Activated CD4-positive, alpha-beta T cell treated with anti-CD3 and anti-CD28 coated beads for 36 hours (primary cell): ENCODE results near the gene MAP1B. TPM values are rescaled to one million over a fixed set of nuclear protein-coding genes. Genes with fewer than 3 reads are reported as not detected.
"Not testable (repeated sequence)": the region's sequence is repeated elsewhere in the genome, so short reads cannot be mapped to it uniquely, and the experiment has no call there.

Experiments used
- ATAC-seq: fragments of 200-7000 bp; cut with Tn5 transposase; one replicate; pipeline ENCODE4 v1.10.0; 2021; ENCODE audit warnings: mild to moderate bottlenecking, moderate library complexity
- CTCF ChIA-PET: fragments of 350-600 bp; sonication (Branson Sonifier 250); formaldehyde crosslinking; loops from one replicate; lab custom pipeline; 2021; ENCODE audit warnings: antibody characterized with exemption; lab: Charles Lee
- POLR2A ChIA-PET: fragments of 350-600 bp; sonication (Branson Sonifier 250); formaldehyde crosslinking; loops from one replicate; lab custom pipeline; 2021; ENCODE audit warnings: antibody characterized with exemption, inconsistent platforms; lab: Charles Lee
- DNase-seq: peaks from one replicate; pipeline ENCODE4 v3.0.0-alpha.2; 2020
- H3K27ac Mint-ChIP-seq: one replicate; pipeline ENCODE4 v1.8.0; 2021; ENCODE audit warnings: mixed read lengths
- H3K27me3 Mint-ChIP-seq: one replicate; pipeline ENCODE4 v1.8.0; 2021; ENCODE audit warnings: mixed read lengths
- H3K36me3 Mint-ChIP-seq: one replicate; pipeline ENCODE4 v1.8.0; 2021; ENCODE audit warnings: low read depth, mixed read lengths
- H3K4me1 Mint-ChIP-seq: one replicate; pipeline ENCODE4 v1.8.0; 2021; ENCODE audit warnings: mixed read lengths
- H3K4me3 Mint-ChIP-seq: one replicate; pipeline ENCODE4 v1.8.0; 2021; ENCODE audit warnings: mild to moderate bottlenecking, moderate library complexity, mixed read lengths
- H3K9me3 Mint-ChIP-seq: one replicate; pipeline ENCODE4 v1.8.0; 2021; ENCODE audit warnings: low read depth, mixed read lengths
- intact Hi-C, 2 experiments: fragments of 100-400 bp; cut with DNase I in 1 of 2; cut with micrococcal nuclease in 1 of 2; formaldehyde crosslinking; loops; one replicate each; pipeline versions ENCODE4 v1.14.2 to v1.15.1; 2022 to 2024; cut with DNase I, micrococcal nuclease
- total RNA-seq, 2 experiments: library from RNA; stranded (reverse); gene quantifications; one replicate each; pipeline ENCODE4 v1.2.3, GENCODE V29; 2021

The MAP1B gene
- total RNA-seq, 2 experiments from 2014 or later, result 0.16 to 0.26 TPM

- H3K9me3 Mint-ChIP-seq, result no peaks in the 10 kb centered on the region
- no peak overlapping the region for H3K4me3 Mint-ChIP-seq
- intact Hi-C loops, result no loop called here
- POLR2A ChIA-PET, result no interaction called here
- H3K27ac Mint-ChIP-seq, result no peak overlapping the region
- ATAC-seq (peak; percentile 23), DNase-seq (no peak)
- CTCF ChIA-PET, result interaction anchor here (0.5 to 1.0 kb wide), 2 partner anchors 21 to 148 kb away, joined by 3 to 4 read pairs; no protein-coding TSS in a partner anchor
- H3K36me3 Mint-ChIP-seq, result no peaks in the 10 kb centered on the region
- peaks cover 7% of the 10 kb centered on the region for H3K4me1 Mint-ChIP-seq
- peaks cover 41% of the 10 kb centered on the region for H3K27me3 Mint-ChIP-seq
Observed at GRCh38 chr5:72167257-72167656, 60.0 kb downstream of the MAP1B start.

- POLR2A ChIA-PET, result no interaction called here
- CTCF ChIA-PET, result interaction anchor here (0.5 kb wide), 1 partner anchor 20 kb away, joined by 3 read pairs; no protein-coding TSS in a partner anchor
- Mint-ChIP-seq H3K4me3 (no peak overlapping the region), H3K4me1 (peaks cover 7% of the 10 kb centered on the region), H3K9me3 (no peaks in the 10 kb centered on the region), H3K27ac (no peak overlapping the region), H3K27me3 (peaks cover 39% of the 10 kb centered on the region), H3K36me3 (no peaks in the 10 kb centered on the region)
- no peak for DNase-seq
- no peak for ATAC-seq
- intact Hi-C loops, result no loop called here
Observed at GRCh38 chr5:72167804-72168203, 60.5 kb downstream of the MAP1B start.

GRCh38 chr5:72170101-72170500 lies 62.8 kb downstream of the MAP1B start:
- H3K9me3 Mint-ChIP-seq, result no peaks in the 10 kb centered on the region
- H3K4me3 Mint-ChIP-seq, result no peak overlapping the region
- intact Hi-C loops, result no loop called here
- ATAC-seq, result no peak
- peaks cover 33% of the 10 kb centered on the region for H3K27me3 Mint-ChIP-seq
- no peak for DNase-seq
- CTCF ChIA-PET, result interaction anchor here (0.8 kb wide), 1 partner anchor 64 kb away, joined by 3 read pairs; no protein-coding TSS in a partner anchor
- H3K27ac Mint-ChIP-seq, result no peak overlapping the region
- no peaks in the 10 kb centered on the region for H3K36me3 Mint-ChIP-seq
- POLR2A ChIA-PET, result no interaction called here
- peaks cover 7% of the 10 kb centered on the region for H3K4me1 Mint-ChIP-seq

GRCh38 chr5:72171181-72171580 lies 63.9 kb downstream of the MAP1B start:
- POLR2A ChIA-PET, H3K27ac Mint-ChIP-seq, ATAC-seq, DNase-seq, H3K36me3 Mint-ChIP-seq, CTCF ChIA-PET, H3K9me3 Mint-ChIP-seq, H3K4me3 Mint-ChIP-seq, H3K4me1 Mint-ChIP-seq, intact Hi-C loops: not testable (repeated sequence)
- H3K27me3 Mint-ChIP-seq, result peaks cover 39% of the 10 kb centered on the region

GRCh38 chr5:72171667-72172066 lies 64.4 kb downstream of the MAP1B start:
- Mint-ChIP-seq H3K4me3 (no peak overlapping the region), H3K27ac (no peak overlapping the region), H3K4me1 (peaks cover 6% of the 10 kb centered on the region), H3K9me3 (no peaks in the 10 kb centered on the region), H3K27me3 (peaks cover 37% of the 10 kb centered on the region), H3K36me3 (no peaks in the 10 kb centered on the region)
- peak; percentile 96 for ATAC-seq
- intact Hi-C loops, result no loop called here
- ChIA-PET POLR2A (no interaction called here), CTCF (no interaction called here)
- peak; percentile 57 for DNase-seq

- Mint-ChIP-seq H3K36me3 (no peaks in the 10 kb centered on the region), H3K4me1 (peaks cover 3% of the 10 kb centered on the region), H3K9me3 (no peaks in the 10 kb centered on the region), H3K4me3 (no peak overlapping the region), H3K27ac (no peak overlapping the region), H3K27me3 (peaks cover 31% of the 10 kb centered on the region)
- DNase-seq (no peak), ATAC-seq (no peak)
- intact Hi-C loops, result no loop called here
- CTCF ChIA-PET, result interaction anchor here (0.7 kb wide), 1 partner anchor 53 kb away, joined by 3 read pairs; no protein-coding TSS in a partner anchor
- POLR2A ChIA-PET, result interaction anchor here (0.6 kb wide), 1 partner anchor 400 kb away, joined by 3 read pairs; no protein-coding TSS in a partner anchor
Observed at GRCh38 chr5:72172786-72173185, 65.5 kb downstream of the MAP1B start.

- intact Hi-C loops, result no loop called here
- H3K4me3 Mint-ChIP-seq, result no peak overlapping the region
- H3K36me3 Mint-ChIP-seq, result no peaks in the 10 kb centered on the region
- no peak for ATAC-seq
- no peaks in the 10 kb centered on the region for H3K4me1 Mint-ChIP-seq
- CTCF ChIA-PET, result no interaction called here
- no peak overlapping the region for H3K27ac Mint-ChIP-seq
- no peaks in the 10 kb centered on the region for H3K9me3 Mint-ChIP-seq
- peaks cover 30% of the 10 kb centered on the region for H3K27me3 Mint-ChIP-seq
- no peak for DNase-seq
- POLR2A ChIA-PET, result no interaction called here
Observed at GRCh38 chr5:72177538-72177937, 70.3 kb downstream of the MAP1B start.

- Mint-ChIP-seq H3K9me3 (no peaks in the 10 kb centered on the region), H3K27me3 (peaks cover 34% of the 10 kb centered on the region), H3K4me3 (no peak overlapping the region), H3K36me3 (no peaks in the 10 kb centered on the region), H3K27ac (no peak overlapping the region), H3K4me1 (no peaks in the 10 kb centered on the region)
- DNase-seq (no peak), ATAC-seq (no peak)
- POLR2A ChIA-PET, result no interaction called here
- intact Hi-C loops, result no loop called here
- CTCF ChIA-PET, result no interaction called here
Observed at GRCh38 chr5:72179028-72179815, 71.9 kb downstream of the MAP1B start.

GRCh38 chr5:72179816-72180440 lies 72.7 kb downstream of the MAP1B start:
- intact Hi-C loops, result no loop called here

GRCh38 chr5:72180925-72181324 lies 73.7 kb downstream of the MAP1B start:
- intact Hi-C loops, result no loop called here
- H3K4me1 Mint-ChIP-seq, result no peaks in the 10 kb centered on the region
- no peaks in the 10 kb centered on the region for H3K9me3 Mint-ChIP-seq
- CTCF ChIA-PET, result no interaction called here
- peaks cover 32% of the 10 kb centered on the region for H3K27me3 Mint-ChIP-seq
- DNase-seq (no peak), ATAC-seq (no peak)
- POLR2A ChIA-PET, result no interaction called here
- H3K27ac Mint-ChIP-seq, result no peak overlapping the region
- H3K4me3 Mint-ChIP-seq, result no peak overlapping the region
- H3K36me3 Mint-ChIP-seq, result no peaks in the 10 kb centered on the region

More at GRCh38 chr5:72179816-72180440, 72.7 kb downstream of the MAP1B start:
- DNase-seq, result no peak
- ATAC-seq, result no peak
- Mint-ChIP-seq H3K4me1 (no peaks in the 10 kb centered on the region), H3K9me3 (no peaks in the 10 kb centered on the region), H3K4me3 (no peak overlapping the region), H3K36me3 (no peaks in the 10 kb centered on the region), H3K27me3 (peaks cover 37% of the 10 kb centered on the region), H3K27ac (no peak overlapping the region)
- ChIA-PET CTCF (interaction anchor here (0.5 kb wide), 1 partner anchor 399 kb away, joined by 3 read pairs; no protein-coding TSS in a partner anchor), POLR2A (no interaction called here)

- H3K4me3 Mint-ChIP-seq, result no peak overlapping the region
- DNase-seq (no peak), ATAC-seq (no peak)
- no peaks in the 10 kb centered on the region for H3K9me3 Mint-ChIP-seq
- intact Hi-C loops, result no loop called here
- ChIA-PET CTCF (no interaction called here), POLR2A (no interaction called here)
- H3K4me1 Mint-ChIP-seq, result no peaks in the 10 kb centered on the region
- no peak overlapping the region for H3K27ac Mint-ChIP-seq
- peaks cover 31% of the 10 kb centered on the region for H3K27me3 Mint-ChIP-seq
- H3K36me3 Mint-ChIP-seq, result no peaks in the 10 kb centered on the region
Observed at GRCh38 chr5:72182686-72183085, 75.4 kb downstream of the MAP1B start.

- Mint-ChIP-seq H3K27ac (no peak overlapping the region), H3K4me1 (no peaks in the 10 kb centered on the region), H3K4me3 (no peak overlapping the region), H3K9me3 (no peaks in the 10 kb centered on the region), H3K27me3 (peaks cover 31% of the 10 kb centered on the region), H3K36me3 (no peaks in the 10 kb centered on the region)
- CTCF ChIA-PET, result no interaction called here
- POLR2A ChIA-PET, result no interaction called here
- DNase-seq, result no peak
- ATAC-seq, result no peak
- intact Hi-C loops, result no loop called here
Observed at GRCh38 chr5:72183101-72183520, 75.8 kb downstream of the MAP1B start.
